GM12874 (cell line): ENCODE results near the gene AGBL1.

Experiments
- CTCF ChIP-seq: IDR thresholded peaks from 2 replicates; pipeline ENCODE4 v1.5.1; 2011; ENCODE audit warnings: low read depth, mild to moderate bottlenecking, control low read depth, low read length, moderate library complexity; ENCODE audit not compliant: insufficient read depth

Gene AGBL1

GRCh38 chr15:86163816-86164215 is 84.1 kb downstream of the AGBL1 start:
- TF ChIP-seq CTCF, result no peak

- TF ChIP-seq CTCF, result no peak
Measured at GRCh38 chr15:86164232-86164898, 84.7 kb downstream of the AGBL1 start.

- no peak for TF ChIP-seq CTCF
Measured at GRCh38 chr15:86165265-86166211, 85.9 kb downstream of the AGBL1 start.

- TF ChIP-seq CTCF, result no peak
Measured at GRCh38 chr15:86167841-86168240, 88.2 kb downstream of the AGBL1 start.

- TF ChIP-seq CTCF, result no peak
Measured at GRCh38 chr15:86178845-86179244, 99.2 kb downstream of the AGBL1 start.

- TF ChIP-seq CTCF, result no peak
Measured at GRCh38 chr15:86183596-86184491, 104.2 kb downstream of the AGBL1 start.
